ENCODE data around the gene PIP4K2B.
A peak's percentile ranks its signal among the peaks of the same experiment; 100 is the strongest.

Gene PIP4K2B

DNA sequence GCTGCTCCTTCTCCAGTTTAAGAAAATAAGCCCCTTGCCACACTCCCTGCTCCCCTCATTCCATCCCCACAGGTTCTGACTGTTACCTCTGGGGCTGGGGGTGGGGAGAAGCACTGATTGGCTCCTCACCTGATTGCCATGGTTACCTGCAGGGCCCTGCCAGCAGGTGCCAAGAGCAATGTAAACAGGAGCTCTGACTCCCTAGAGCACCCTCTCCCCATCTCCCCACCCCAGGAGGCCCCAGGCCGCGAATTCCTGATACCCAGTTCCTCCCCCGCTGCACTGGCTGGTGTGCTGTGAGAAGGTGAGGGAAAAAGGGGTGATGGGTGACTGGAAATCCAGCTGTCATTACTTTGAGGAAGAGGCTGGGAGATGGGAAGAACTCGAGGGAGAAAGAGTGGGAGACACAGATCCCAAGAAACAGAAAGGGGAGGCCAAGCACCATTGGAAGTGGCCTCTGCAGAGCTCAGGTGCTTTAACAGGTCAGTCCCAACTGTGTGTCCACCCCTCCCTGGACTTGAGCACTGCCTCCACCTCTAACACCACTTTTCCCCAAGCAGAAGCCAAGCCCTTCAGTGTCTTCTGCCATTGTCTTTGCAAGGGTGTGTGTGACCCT, 55.7 kb downstream of the PIP4K2B start:
- no peaks in the 10 kb centered on the region for H3K9me3 ChIP-seq (ENCODE audit: low read depth, low read length)
- DNase-seq (ENCODE audit: low read depth, low spot score) = no peak
- no peak overlapping the region for H3K9ac ChIP-seq (ENCODE audit: insufficient read length)
- TF ChIP-seq POLR2AphosphoS5 (IDR thresholded peaks at IDR 0.05; ENCODE audit: borderline replicate concordance, low read depth, low read length) (no peak), EZH2 (IDR thresholded peaks at IDR 0.05) (no peak), FOXP2 (optimal IDR thresholded peaks at IDR 0.05; ENCODE audit: control extremely low read depth, extremely low read length, insufficient read depth) (no peak)
- H3K4me3 ChIP-seq = no peak overlapping the region
- H3K36me3 ChIP-seq (ENCODE audit: insufficient read depth, low read length) = peaks cover 14% of the 10 kb centered on the region; the same call in 1 of the 2 replicates
- H3K27ac ChIP-seq = no peak overlapping the region

DNA sequence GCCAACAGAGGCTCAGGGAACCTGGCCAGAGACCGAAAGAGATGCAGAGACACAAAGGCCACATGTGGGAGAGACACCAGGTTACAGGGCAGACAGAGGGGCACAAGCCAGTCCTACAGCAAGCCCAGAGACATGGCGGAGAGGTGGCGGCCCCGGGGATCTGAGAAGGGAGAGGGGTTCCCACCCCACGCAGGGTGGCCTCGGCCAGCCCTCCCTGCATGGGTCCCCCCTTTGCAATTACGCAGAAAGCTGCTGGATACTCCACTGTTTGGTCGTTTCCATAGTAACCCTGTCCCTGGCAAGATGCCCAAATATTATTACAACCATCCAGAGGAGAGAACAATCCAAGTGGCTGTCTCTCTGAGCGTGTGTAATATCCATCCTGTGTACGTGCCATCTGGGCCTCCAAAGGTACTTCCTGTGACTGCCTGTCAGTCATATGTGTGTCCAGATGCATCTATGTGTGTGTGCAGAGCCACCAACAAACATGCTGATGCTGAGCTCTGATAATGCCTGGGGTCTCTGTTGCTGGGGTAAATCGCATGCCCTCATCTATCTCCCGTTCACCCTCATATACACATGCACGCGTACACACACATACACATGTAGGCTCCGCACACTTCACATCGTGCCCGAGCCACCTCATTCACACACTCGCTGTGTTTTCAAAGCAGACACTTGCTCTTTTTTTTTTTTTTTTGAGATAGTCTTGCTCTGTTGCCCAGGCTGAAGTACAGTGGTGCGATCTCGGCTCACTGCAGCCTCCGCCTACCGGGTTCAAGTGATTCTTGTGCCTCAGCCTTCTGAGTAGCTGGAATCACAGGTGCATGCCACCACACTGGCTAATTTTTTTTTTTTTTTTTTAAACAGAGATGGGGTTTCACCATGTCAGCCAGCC, 56.7 kb downstream of the PIP4K2B start:
- Histone ChIP-seq H3K9ac (ENCODE audit: insufficient read length) (peak overlapping the region; percentile 32), H3K36me3 (ENCODE audit: insufficient read depth, low read length) (peaks cover 23% of the 10 kb centered on the region; the same call in 1 of the 2 replicates), H3K9me3 (ENCODE audit: low read depth, low read length) (no peaks in the 10 kb centered on the region), H3K27ac (no peak overlapping the region), H3K4me3 (no peak overlapping the region)
- TF ChIP-seq FOXP2 (optimal IDR thresholded peaks at IDR 0.05; ENCODE audit: control extremely low read depth, extremely low read length, insufficient read depth) (no peak), POLR2AphosphoS5 (IDR thresholded peaks at IDR 0.05; ENCODE audit: borderline replicate concordance, low read depth, low read length) (no peak), EZH2 (IDR thresholded peaks at IDR 0.05) (no peak)
- DNase-seq (ENCODE audit: low read depth, low spot score) = peak; percentile 53

DNA sequence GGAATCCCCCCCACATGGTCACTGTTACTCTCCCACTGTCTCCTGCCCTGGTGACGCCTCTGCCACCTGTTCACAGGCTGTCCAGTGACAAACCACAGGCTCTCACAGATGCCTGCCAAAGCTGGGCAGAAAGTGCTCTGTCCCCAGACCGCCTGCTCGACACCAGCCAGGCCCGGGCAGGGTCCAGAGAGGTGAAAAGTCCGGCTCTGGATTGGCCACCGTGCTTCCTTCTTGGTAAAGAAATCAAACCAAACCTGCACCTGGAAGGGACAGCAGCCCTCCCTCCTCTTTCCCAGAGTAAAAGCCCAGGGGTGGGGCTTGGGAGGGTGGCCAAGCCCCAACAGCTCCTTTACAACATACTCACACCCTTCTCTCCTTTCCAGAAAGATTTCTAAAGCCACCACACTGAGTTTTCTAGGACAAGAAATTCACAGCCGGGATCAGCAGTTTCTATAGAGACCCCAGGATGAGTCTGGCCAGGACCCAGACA, 57.4 kb downstream of the PIP4K2B start:
- H3K9ac ChIP-seq (ENCODE audit: insufficient read length) = peak overlapping the region; percentile 32
- H3K4me3 ChIP-seq = no peak overlapping the region

DNA sequence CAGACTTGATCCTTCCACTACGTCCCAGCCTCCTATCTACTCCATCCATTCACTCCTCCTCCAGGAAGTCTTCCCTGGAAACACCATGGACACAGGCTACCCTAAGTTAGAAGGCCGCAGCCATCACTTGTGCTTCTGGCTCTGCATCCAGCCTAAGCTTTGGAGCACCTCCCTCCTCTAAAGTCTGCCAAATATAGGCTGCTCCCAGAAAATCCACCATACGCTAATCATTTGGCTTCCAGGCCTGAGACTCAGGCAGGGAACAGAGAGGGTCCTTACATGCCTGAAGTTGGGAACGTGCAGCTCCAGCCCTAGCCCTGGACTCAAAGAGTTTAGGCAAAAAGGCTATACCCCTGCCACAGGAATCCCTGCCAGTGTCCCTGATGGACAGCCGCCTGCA, 57.9 kb downstream of the PIP4K2B start:
- Histone ChIP-seq H3K9me3 (ENCODE audit: low read depth, low read length) (no peaks in the 10 kb centered on the region), H3K27ac (no peak overlapping the region), H3K9ac (ENCODE audit: insufficient read length) (no peak overlapping the region), H3K4me3 (no peak overlapping the region), H3K36me3 (ENCODE audit: insufficient read depth, low read length) (peaks cover 26% of the 10 kb centered on the region; the same call in 1 of the 2 replicates)
- DNase-seq (ENCODE audit: low read depth, low spot score) = no peak
- no peak for TF ChIP-seq POLR2AphosphoS5 (IDR thresholded peaks at IDR 0.05; ENCODE audit: borderline replicate concordance, low read depth, low read length)
- TF ChIP-seq FOXP2 (optimal IDR thresholded peaks at IDR 0.05; ENCODE audit: control extremely low read depth, extremely low read length, insufficient read depth) = no peak
- TF ChIP-seq EZH2 (IDR thresholded peaks at IDR 0.05) = no peak

More for the DNA sequence above, 57.4 kb downstream of the PIP4K2B start:
- Histone ChIP-seq H3K27ac (no peak overlapping the region), H3K36me3 (ENCODE audit: insufficient read depth, low read length) (peaks cover 23% of the 10 kb centered on the region; the same call in 1 of the 2 replicates), H3K9me3 (ENCODE audit: low read depth, low read length) (no peaks in the 10 kb centered on the region)
- TF ChIP-seq FOXP2 (optimal IDR thresholded peaks at IDR 0.05; ENCODE audit: control extremely low read depth, extremely low read length, insufficient read depth) (no peak), POLR2AphosphoS5 (IDR thresholded peaks at IDR 0.05; ENCODE audit: borderline replicate concordance, low read depth, low read length) (no peak), EZH2 (IDR thresholded peaks at IDR 0.05) (no peak)
- DNase-seq (ENCODE audit: low read depth, low spot score) = no peak

DNA sequence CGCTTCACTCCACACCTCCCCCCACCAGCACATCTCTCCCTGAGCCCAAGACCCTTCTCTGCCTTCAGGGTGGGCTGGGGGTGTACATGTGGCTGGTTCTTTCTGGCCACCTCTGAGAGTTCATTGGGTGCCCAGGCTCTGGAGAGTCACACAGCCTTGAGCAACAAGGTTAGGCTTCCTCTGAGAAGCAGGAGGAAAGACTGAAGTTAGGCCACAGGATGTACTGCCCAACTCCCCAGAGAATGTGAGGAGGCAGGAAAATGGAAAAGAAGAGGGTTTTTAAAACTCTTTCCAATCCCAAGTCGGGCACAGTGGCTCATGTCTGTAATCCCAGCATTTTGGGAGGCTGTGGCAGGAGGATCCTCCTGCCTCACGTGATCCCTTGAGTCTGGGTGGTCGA, 58.5 kb downstream of the PIP4K2B start:
- H3K27ac ChIP-seq = no peak overlapping the region
- no peak for DNase-seq (ENCODE audit: low read depth, low spot score)
- H3K9ac ChIP-seq (ENCODE audit: insufficient read length) = no peak overlapping the region
- TF ChIP-seq POLR2AphosphoS5 (IDR thresholded peaks at IDR 0.05; ENCODE audit: borderline replicate concordance, low read depth, low read length) = no peak
- TF ChIP-seq FOXP2 (optimal IDR thresholded peaks at IDR 0.05; ENCODE audit: control extremely low read depth, extremely low read length, insufficient read depth) = no peak
- TF ChIP-seq EZH2 (IDR thresholded peaks at IDR 0.05) = no peak
- no peak overlapping the region for H3K4me3 ChIP-seq
- no peaks in the 10 kb centered on the region for H3K9me3 ChIP-seq (ENCODE audit: low read depth, low read length)
- H3K36me3 ChIP-seq (ENCODE audit: insufficient read depth, low read length) = peaks cover 28% of the 10 kb centered on the region

DNA sequence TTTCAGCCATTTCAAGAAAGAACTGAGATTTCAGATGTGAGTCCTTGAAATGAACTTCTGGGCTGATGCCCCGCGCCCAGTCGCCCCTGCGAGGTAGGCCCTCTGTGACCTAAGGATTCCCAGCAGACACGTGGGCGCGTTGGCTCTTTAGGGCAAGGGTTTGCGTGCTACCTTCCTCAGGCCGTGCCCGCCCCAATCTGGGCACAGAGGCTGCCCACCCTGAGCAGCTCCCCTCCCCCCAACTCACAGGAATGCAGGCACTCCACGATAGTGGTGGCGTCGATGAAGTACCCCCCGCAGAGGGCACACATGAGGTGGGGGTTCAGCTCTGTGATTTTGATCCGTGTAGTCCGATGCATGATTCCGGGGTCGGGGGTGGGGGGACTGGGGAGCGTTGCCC, 59.3 kb downstream of the PIP4K2B start:
- DNase-seq (ENCODE audit: low read depth, low spot score) = no peak
- Histone ChIP-seq H3K9ac (ENCODE audit: insufficient read length) (no peak overlapping the region), H3K9me3 (ENCODE audit: low read depth, low read length) (no peaks in the 10 kb centered on the region), H3K4me3 (no peak overlapping the region), H3K27ac (no peak overlapping the region), H3K36me3 (ENCODE audit: insufficient read depth, low read length) (peaks cover 35% of the 10 kb centered on the region)
- TF ChIP-seq FOXP2 (optimal IDR thresholded peaks at IDR 0.05; ENCODE audit: control extremely low read depth, extremely low read length, insufficient read depth) = no peak
- TF ChIP-seq POLR2AphosphoS5 (IDR thresholded peaks at IDR 0.05; ENCODE audit: borderline replicate concordance, low read depth, low read length) = no peak
- no peak for TF ChIP-seq EZH2 (IDR thresholded peaks at IDR 0.05)

DNA sequence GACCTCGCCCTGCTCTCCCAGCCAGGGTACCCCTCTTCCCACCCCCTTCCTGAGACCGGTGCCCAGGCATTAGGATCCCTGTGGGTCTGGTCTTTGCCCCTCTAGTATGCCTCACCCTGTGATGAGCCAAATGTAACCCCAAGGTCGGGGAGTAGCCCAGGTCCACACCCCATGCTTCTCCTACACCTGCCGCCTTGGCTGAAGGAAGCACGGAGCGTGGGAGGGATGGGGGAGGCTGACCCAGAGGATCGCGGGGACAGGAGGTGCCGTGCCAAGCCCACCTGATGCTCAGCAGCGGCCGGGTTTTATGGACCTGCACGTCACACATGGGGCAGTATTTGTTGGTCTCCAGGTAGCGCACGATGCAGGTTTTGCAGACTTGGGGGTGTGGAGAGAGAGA, 60.1 kb downstream of the PIP4K2B start:
- Histone ChIP-seq H3K9me3 (ENCODE audit: low read depth, low read length) (no peaks in the 10 kb centered on the region), H3K9ac (ENCODE audit: insufficient read length) (no peak overlapping the region), H3K27ac (no peak overlapping the region), H3K4me3 (no peak overlapping the region), H3K36me3 (ENCODE audit: insufficient read depth, low read length) (peaks cover 40% of the 10 kb centered on the region)
- TF ChIP-seq POLR2AphosphoS5 (IDR thresholded peaks at IDR 0.05; ENCODE audit: borderline replicate concordance, low read depth, low read length) (no peak), EZH2 (IDR thresholded peaks at IDR 0.05) (no peak), FOXP2 (optimal IDR thresholded peaks at IDR 0.05; ENCODE audit: control extremely low read depth, extremely low read length, insufficient read depth) (no peak)
- DNase-seq (ENCODE audit: low read depth, low spot score) = no peak

DNA sequence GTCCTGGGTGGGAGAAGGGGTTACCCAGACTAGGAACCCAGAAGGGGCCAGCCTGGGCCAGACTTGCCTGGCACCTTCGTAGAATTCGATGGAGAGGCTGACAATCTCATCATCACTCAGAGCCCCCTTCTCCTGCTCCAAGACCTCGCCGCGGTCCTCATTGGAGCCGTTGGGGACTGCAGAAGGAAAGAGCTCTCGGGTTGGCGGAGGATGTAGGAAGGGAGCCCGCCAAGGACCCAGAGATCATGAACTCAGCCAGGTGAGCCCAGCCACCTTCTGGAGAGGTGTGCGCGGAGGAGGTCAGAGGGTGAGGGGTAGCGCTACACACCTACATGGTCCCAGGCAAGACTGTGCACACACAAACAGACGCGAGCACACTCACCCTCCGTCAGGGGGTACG, 60.7 kb downstream of the PIP4K2B start:
- H3K36me3 ChIP-seq (ENCODE audit: insufficient read depth, low read length) = peaks cover 46% of the 10 kb centered on the region
- no peak overlapping the region for H3K9ac ChIP-seq (ENCODE audit: insufficient read length)

More for the DNA sequence above, 60.7 kb downstream of the PIP4K2B start:
- no peak for DNase-seq (ENCODE audit: low read depth, low spot score)
- Histone ChIP-seq H3K27ac (no peak overlapping the region), H3K4me3 (no peak overlapping the region), H3K9me3 (ENCODE audit: low read depth, low read length) (no peaks in the 10 kb centered on the region)
- TF ChIP-seq FOXP2 (optimal IDR thresholded peaks at IDR 0.05; ENCODE audit: control extremely low read depth, extremely low read length, insufficient read depth) = no peak
- no peak for TF ChIP-seq POLR2AphosphoS5 (IDR thresholded peaks at IDR 0.05; ENCODE audit: borderline replicate concordance, low read depth, low read length)
- no peak for TF ChIP-seq EZH2 (IDR thresholded peaks at IDR 0.05)

All from SK-N-MC (cell line).